MM.1S (cell line): ENCODE measurements around the gene RET.

Source experiments
- CTCF ChIP-seq: fragments of 300-600 bp; sonication (generic); IDR thresholded peaks from 2 replicates; pipeline ENCODE4 v1.5.1; 2016; ENCODE audit warnings: antibody characterized with exemption, low read length, mixed read lengths
- EZH2 ChIP-seq: fragments of 300-600 bp; sonication (generic); optimal IDR thresholded peaks from 2 replicates; pipeline ENCODE3; 2017; ENCODE audit warnings: low read depth, mild to moderate bottlenecking, antibody characterized with exemption, low read length, mixed read lengths
- EZH2phosphoT487 ChIP-seq: fragments of 300-600 bp; sonication (generic); IDR thresholded peaks from 2 replicates; pipeline ENCODE4 v1.6.1; 2018; ENCODE audit warnings: antibody characterized with exemption, low read length

- no peak for TF ChIP-seq CTCF
- TF ChIP-seq EZH2 = no peak
- no peak for TF ChIP-seq EZH2phosphoT487
Measured at GRCh38 chr10:43044448-43044921, 32.4 kb upstream of the RET start.
